T47D (cell line): ENCODE data around the gene BANK1.
"Not testable (repeated sequence)": the region's sequence is repeated elsewhere in the genome, so short reads cannot be mapped to it uniquely, and the experiment has no call there.

Experiments used
- DNase-seq, 2 experiments: peaks; one replicate each; pipeline versions ENCODE4 v3.0.0 to v3.0.0-alpha.2; 2011 to 2012; ENCODE audit warnings: low read depth in 1 of 2, low spot score in 1 of 2
- JUND ChIP-seq: IDR thresholded peaks from 2 replicates; pipeline ENCODE4 v1.6.1; 2012; ENCODE audit warnings: low read depth
- in situ Hi-C: cut with HindIII; loops from 2 replicates; pipeline ENCODE4 v1.10.0; 2016; ENCODE audit warnings: low sequenced_read_pairs, low pct_unique_long_range_greater_than_20kb

The BANK1 gene

DNA sequence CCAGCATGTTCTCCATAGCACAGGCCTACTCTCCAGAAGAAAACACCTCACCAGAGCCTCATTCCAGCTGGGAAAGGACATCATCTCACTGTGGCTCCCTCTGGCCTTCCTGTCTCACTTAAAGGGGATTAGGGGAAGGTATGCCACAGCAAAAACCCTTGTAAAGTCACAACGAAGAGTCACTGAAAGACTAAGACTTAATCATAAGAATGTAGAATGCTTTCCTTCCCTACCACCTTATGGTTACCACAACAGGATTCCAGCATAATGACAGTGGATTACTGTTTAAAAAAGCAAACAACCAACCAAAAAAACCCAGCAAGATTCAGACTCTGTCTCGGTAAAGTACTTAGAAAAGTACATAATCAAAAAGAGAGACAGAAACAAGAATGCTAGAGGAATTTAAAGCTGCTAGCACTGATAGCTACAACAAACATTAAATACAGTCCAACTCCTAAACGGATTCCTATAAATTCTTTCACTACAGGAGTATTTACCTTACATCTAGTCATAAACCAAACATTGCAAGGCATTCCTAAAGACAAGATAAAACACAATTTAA lies 75.1 kb downstream of the BANK1 start:
- TF ChIP-seq JUND, result peak; percentile 96
- in situ Hi-C loops, result no loop called here
- DNase-seq, result peak; percentile 11 to 90

GRCh38 chr4:101870874-101871273 lies 80.3 kb downstream of the BANK1 start:
- in situ Hi-C loops, result no loop called here
- no peak for TF ChIP-seq JUND
- DNase-seq, result no peak

GRCh38 chr4:101871962-101872676 lies 81.6 kb downstream of the BANK1 start:
- no peak for TF ChIP-seq JUND
- peak in 1 of 2 experiments; percentile 74 for DNase-seq
- in situ Hi-C loops, result no loop called here

- in situ Hi-C loops, result no loop called here
- peak; percentile 6 to 82 for DNase-seq
- no peak for TF ChIP-seq JUND
Measured at GRCh38 chr4:101885574-101885973, 95.0 kb downstream of the BANK1 start.

- no peak for DNase-seq
- TF ChIP-seq JUND, result no peak
- in situ Hi-C loops, result no loop called here
Measured at GRCh38 chr4:101886826-101887225, 96.3 kb downstream of the BANK1 start.

DNA sequence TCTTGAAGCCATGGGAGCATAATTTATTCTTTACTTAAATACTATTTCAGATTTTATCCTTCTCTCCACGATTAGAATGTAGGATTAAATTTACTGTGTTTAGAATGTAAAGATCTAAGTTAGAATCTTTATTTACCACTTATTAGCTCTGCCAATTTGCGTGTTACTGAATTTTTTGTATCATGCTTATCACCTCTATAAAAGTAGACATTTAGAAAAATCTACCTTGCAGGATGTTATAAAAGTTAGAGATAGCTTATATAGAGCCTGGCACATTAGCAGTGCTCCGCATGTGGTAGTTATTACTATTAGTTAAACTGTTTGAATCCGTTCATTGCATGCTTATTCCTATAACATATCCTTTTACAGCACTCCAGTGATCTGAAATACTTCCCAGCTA lies 97.9 kb downstream of the BANK1 start:
- in situ Hi-C loops, result no loop called here
- peak in 1 of 2 experiments; percentile 6 for DNase-seq
- peak; percentile 92; the same call in 1 of the 2 replicates for TF ChIP-seq JUND

- in situ Hi-C loops, DNase-seq: not testable (repeated sequence)
Measured at GRCh38 chr4:101905527-101905926, 115.0 kb downstream of the BANK1 start.

DNA sequence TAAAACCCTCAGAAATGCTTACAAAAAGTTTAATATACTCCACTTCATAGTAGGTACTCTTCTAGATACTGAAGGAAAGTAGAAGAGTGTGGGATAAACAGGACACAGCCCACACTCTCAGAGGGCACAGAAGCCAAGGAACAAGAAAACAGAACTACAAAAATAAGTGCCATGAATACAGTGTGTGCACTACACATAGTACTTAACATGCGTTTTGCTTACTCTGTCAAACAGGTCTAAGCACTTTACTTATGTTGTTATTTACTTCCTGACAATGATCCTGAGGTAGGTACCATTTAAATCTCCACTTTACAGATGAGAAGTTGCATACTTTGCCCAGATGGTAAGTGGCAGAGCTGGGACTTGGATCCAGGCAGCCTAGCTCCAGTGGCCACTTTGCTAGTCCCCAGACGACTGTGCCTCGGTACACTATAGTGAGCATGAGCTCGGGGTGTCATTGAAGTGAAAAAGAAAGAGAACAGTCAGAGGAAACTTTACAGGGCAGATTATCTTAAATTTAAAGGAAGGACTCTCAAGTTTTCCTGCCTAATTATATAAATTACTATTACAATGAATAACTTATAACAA lies 120.3 kb downstream of the BANK1 start:
- in situ Hi-C loops, result no loop called here
- TF ChIP-seq JUND, result no peak
- peak in 1 of 2 experiments; percentile 60 for DNase-seq

GRCh38 chr4:101911616-101912015 lies 121.1 kb downstream of the BANK1 start:
- no peak for TF ChIP-seq JUND
- DNase-seq, result no peak

DNA sequence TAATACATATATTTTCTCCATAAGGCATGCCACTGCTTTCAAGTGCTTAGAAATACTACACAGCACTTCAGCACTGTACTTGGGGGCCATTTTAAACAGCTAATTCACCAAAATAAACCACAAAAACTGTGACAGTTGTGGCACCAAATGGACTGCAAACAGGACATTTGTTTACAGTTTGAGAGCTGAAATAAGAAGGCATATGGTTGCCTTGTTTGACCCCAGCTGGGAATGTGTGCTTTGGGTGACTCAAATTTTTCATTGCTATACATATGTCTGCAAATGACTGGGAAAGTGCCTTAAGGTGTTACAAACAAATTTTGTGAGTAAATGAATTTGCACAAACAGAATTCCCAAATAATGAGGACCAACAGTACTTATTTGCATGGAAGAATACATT lies 124.2 kb downstream of the BANK1 start:
- DNase-seq, result peak in 1 of 2 experiments; percentile 81
- in situ Hi-C loops, result no loop called here
- no peak for TF ChIP-seq JUND

More at GRCh38 chr4:101911616-101912015, 121.1 kb downstream of the BANK1 start:
- in situ Hi-C loops, result no loop called here

- no peak for DNase-seq
- no peak for TF ChIP-seq JUND
- in situ Hi-C loops, result no loop called here
Measured at GRCh38 chr4:101919373-101919977, 128.9 kb downstream of the BANK1 start.

DNA sequence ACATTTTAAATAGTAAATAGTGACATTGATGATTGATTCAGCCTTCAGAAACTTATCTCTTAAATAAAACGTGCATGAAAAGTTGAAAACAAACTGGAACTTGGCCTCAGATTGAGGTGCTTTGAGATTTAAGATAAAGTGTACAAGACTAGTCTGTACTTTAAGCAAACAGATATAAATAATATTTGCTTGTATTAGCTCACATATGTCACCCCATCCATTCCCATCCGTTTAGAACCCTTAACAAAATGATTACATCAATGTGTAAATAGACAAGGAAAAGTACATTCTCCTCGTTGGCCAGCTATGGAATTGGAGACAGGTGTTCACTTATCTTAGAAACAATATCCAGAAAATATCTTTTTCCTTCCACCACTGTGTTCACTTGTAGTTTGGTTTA lies 130.8 kb downstream of the BANK1 start:
- DNase-seq, result peak in 1 of 2 experiments; percentile 70
- in situ Hi-C loops, result no loop called here
- peak; percentile 72 for TF ChIP-seq JUND

DNA sequence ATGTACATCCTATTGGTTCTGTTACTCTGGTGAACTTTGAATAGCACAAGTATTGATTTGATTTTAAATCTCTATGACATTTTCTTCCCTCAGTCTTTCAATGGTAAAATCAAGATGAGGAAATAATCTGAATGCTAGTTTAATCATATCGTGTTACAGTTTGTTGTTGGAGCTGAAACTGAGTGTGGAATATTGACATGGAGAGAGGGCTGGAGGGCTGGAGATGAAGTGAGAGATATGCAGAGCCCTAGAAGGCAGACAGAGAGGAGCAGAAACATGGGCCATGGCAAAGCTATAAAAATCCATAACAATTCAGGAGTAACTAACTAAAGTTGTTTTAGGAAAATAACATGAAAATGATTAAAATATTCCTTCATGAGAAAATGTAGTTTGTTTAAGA lies 141.1 kb downstream of the BANK1 start:
- in situ Hi-C loops, result no loop called here
- TF ChIP-seq JUND, result no peak
- DNase-seq, result peak in 1 of 2 experiments; percentile 60
